HG02610 (cell line): ENCODE measurements around the gene ADH1B.
"Not testable (repeated sequence)": the region's sequence is repeated elsewhere in the genome, so short reads cannot be mapped to it uniquely, and the experiment has no call there.

ENCODE experiments used
- ATAC-seq: cut with Tn5 transposase; IDR thresholded peaks from one replicate; pipeline ENCODE4 v1.9.1; 2021; ENCODE audit warnings: mild to moderate bottlenecking, moderate library complexity; ENCODE audit not compliant: unreplicated experiment

Gene ADH1B

DNA sequence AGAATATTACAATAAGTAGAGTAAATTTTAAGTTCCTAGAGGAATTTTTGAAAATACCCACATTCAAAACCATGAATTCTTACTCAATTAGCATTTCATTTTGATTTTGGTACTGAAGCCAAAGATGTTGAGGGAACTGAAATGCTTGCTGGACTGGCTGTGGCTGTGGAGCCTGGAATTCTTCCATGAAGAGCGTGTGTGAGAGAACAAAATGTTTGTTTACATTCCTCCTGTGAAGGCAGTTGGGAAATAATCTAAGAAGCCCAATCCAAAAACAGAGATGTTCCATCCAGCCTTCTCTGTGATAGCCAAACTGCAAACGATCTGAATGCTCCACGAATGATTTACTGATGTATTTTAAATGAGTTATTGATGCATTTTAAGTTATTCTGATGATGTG, 3.8 kb upstream of the ADH1B start:
- no peak for ATAC-seq

DNA sequence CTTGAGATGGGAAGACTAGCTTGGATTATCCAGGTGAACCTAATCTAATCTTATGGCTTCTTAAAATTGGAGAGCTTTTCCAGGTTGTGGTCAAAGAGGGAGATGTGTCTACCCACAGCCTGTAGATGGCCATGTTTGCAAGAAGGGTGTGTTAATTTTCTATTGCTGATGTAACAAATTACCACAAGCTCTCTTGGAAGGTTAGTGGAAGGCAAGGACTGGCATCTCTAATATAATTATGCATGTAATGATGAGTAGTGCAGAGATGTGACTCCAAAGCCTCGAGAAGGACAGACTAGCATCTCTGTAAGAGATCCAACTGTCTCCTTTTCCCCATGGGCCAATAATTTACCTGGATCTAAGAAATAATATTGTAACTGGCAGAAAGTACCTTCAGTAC, 3.2 kb upstream of the ADH1B start:
- ATAC-seq = no peak

- no peak for ATAC-seq
Observed at GRCh38 chr4:99323756-99324155, 2.6 kb upstream of the ADH1B start.

GRCh38 chr4:99317811-99318210, 3.4 kb downstream of the ADH1B start:
- ATAC-seq = not testable (repeated sequence)

- no peak for ATAC-seq
Observed at GRCh38 chr4:99317354-99317753, 3.8 kb downstream of the ADH1B start.

DNA sequence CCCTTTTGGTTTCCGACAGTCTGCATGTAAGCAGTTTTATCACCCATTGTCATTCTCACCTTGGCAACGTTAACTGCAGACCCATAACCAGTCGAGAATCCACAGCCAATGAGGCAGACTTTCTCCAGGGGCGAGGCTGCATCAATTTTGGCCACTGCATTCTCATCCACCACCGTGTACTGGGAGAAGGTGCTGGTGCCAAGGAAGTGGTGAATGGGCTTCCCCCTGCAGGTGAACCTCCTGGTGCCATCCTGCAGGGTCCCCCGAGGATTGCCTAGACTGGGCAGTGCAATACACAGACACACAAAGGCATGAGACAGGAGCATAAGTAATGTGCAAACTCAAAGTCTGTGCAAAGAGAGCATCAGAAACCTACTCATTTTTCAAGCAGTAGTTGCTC, 5.4 kb downstream of the ADH1B start:
- ATAC-seq = no peak

DNA sequence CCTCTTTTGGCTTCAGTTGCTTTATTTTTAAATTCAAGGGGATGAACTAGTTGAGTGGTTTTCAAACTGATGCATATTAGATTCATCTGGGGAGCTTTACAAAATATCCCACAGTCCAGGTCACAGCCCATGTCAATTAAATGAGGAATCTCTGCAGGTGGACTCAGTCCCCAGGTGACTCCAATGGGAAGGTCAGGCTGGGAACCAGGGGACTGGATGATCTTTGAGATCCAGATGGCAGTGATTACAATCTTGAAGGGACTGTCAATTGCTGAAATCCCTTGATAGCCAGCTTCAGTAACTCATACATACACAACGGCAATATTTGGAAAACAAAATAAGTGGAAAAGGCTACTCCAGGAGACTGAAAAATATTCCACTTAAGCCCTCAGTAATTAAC, 7.0 kb downstream of the ADH1B start:
- ATAC-seq = no peak

DNA sequence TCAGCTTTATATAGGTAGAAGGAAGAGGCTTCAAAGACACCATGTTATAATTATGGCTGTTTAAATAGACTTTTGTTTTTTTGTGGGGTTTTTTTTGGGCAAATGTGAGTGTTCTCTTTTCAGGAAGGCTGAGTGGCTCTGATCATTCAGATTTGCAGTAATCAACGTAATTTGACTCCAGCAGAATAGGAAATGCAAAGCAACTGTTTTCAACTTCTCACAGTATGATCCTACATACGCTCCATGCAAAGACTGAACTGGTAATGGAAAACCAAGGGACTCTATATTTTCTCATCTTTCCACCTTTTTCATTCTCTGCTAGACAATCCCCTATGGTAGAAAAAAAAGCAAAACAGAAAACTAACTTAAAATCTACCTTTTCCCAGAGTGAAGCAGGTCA, 10.8 kb downstream of the ADH1B start:
- no peak for ATAC-seq

DNA sequence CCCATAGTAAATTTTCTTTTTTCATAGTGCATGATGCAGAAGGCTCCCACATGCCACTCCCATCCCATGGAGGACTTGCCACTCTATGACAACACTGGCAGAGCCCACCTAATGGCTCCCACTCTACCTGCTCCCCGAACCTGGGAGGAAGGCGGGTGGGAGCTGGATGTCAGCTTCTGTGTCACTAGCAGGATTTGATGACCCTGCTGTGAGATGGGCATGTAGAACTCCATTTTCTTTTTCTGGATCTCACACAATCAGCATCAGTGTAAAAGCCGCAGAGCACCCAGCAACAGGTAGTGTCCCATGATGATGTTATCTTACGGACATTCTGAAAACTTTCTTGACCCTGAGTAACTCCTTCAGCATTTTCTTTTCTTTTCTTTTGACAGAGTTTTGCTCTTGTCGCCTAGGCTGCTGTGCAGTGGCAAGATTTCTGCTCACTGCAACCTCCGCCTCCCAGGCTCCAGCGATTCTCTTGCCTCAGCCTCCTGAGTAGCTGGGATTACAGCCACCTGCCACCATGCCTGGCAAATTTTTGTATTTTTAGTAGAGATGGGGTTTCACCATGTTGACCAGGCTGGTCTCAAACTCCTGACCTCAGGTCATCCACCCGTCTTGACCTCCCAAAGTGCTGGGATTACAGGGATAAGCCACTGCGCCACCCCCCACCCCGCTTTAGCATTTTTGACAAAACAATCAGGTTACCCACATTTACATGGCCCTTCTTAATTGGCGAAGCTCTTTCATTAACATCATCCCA, 15.4 kb downstream of the ADH1B start:
- no peak for ATAC-seq

- no peak for ATAC-seq
Observed at GRCh38 chr4:99301376-99302164, 19.6 kb downstream of the ADH1B start.

DNA sequence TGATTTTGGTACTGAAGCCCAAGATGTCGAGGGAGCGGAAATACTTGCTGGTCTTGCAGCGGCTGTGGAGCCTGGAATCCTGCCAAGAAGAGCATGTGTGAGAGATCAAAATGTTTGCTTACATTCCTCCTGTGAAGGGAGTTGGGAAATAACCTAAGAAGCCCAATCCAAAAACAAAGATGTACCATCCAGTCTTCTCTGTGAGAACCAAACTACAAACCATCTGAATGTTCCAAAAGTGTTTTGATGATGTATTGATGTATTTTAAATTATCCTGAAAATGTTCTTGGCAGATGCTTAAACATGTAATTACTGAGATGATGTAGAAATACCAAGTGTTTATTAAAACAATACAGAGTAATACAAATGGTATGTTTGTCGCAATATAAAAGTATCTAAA, 20.3 kb downstream of the ADH1B start:
- ATAC-seq = no peak

DNA sequence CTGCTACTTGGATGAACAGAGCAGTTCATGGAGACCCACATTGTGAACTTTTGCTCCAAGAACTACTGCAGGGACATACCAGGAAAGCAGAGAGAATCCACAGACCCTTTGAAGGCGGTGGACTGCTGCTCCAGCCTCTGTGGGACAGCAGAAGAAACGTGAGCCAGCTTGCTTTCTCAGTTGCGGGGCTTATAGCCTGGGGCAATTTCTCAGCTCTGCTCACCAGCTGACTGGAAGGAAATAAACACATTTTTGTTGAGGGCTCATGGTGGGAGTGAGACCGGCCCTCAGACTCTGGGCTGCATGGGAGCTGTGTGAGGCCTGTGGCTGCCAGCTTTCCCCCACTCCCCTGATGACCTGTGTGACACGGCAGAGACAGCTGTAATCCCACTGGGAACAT, 27.8 kb downstream of the ADH1B start:
- ATAC-seq = no peak

DNA sequence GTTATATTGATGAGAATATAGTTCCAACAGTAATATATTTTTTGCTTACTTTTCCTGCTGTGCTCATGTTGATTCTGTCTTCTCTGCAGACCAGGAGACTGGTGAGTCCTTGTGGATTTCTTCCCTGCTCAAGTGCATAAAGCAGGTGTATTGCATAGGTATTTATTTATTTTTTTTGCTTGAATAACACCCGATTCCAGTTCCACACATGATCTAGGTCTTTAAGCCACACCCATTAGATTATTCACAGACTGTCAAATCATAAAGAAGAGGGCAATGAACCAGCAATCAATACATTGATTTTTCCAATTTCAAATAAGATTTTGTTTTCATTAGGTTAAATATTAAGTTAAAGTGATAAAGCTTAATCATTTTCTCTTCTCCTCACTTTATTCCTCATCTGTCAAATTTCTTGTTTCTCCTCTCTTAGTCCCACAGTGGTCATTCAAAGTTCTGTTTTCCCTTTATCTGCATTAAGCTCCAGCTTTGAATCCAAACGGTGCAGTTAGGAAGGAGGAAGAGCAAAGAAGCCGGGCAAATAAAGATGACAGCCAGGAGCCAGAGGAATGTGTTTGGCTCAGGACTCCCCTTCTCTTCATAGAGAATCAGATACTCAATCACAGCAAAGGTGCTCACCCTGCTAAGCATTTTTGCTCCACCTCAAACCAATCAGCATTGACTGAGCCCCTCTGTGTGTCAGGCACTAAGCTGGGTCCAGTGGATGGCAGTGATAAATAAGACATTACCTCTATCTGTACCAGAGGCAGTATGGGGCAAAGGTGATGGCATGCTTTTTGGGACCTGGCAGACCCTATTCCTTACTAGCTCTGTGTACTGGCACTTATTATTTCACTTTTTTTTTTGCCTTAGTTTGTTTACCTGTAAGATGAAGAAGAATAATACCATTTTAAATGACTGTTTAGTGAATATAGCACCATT, 30.1 kb downstream of the ADH1B start, which contains the start of gene ADH1A:
ADH1A (minus strand) TSS at position 138 of the 939 bp plus-strand sequence; CDS start at position 67, 71 bp downstream.
- no peak for ATAC-seq

GRCh38 chr4:99285387-99285786, 35.8 kb downstream of the ADH1B start:
- ATAC-seq = no peak

DNA sequence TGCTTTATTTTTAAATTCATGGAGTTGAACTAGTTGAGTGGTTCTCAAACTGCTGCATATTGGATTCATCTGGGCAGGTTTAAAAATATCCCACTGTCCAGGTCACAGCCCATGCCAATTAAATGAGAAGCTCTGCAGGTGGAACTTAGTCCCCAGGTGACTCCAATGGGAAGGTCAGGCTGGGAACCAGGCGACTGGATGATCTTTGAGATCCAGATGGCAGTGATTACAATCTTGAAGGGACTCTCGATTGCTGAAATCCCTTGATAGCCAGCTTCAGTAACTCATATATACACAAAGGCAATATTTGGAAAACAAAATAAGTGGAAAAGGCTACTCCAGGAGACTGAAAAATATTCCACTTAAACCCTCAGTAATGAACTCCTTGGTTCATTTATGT, 38.5 kb downstream of the ADH1B start:
- ATAC-seq = no peak

DNA sequence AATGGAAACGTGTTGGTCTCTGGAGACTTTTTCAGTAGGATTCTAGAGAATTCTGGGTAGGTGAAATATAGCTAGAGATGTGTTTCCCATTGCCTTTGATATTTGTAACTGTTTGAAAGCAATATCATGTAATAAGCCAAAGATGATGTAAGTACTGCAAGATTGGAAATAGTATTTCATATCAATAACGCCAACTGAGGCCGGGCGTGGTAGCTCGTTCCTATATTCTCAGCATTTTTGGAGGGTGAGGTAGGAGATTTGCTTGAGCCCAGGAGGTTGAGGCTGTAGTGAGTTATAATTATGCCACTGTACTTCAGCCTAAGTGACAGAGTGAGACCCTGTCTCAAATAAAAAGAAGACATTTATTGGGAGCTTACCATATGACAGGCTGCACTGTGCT, 39.9 kb downstream of the ADH1B start:
- ATAC-seq = no peak

GRCh38 chr4:99276417-99276816, 44.8 kb downstream of the ADH1B start:
- ATAC-seq = no peak

- no peak for ATAC-seq
Observed at GRCh38 chr4:99275885-99276284, 45.3 kb downstream of the ADH1B start.

DNA sequence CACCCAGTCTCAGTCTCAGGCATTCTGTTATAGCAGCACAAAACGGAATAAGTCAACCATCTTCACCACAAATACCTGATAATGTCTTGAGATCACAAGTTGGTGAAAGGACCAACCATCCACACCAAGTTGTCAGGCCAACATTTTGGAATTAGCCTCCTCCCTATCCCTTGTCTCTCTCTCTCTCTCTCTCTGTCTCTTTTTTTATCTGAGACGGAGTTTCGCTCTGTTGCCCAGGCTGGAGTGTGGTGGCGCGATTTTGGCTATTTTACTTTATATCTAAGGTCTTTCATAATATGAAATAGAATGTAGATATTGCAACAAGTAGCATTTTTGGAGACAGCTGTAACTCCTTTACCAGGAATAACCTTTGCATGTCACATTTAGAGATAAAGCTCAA, 46.2 kb downstream of the ADH1B start:
- ATAC-seq = no peak

DNA sequence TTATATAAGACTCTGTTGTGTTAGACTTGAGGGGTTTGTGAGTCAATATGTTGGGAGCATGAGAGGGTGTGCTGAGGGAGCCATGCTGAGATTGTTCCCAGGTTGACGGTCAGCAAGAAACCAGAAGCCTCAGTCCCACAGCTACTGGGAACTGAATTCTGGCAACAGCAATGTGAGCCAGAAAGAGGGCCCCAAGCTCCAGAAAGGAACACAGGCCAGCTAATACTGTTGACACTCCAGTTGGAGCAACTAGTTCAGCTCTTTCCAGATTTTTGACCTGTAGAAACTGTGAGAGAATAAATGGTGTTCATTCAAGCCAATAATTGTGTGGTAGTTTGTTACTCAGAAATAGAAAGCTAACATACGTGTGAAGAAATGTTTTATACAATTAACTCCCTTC, 47.5 kb downstream of the ADH1B start:
- ATAC-seq = no peak

GRCh38 chr4:99264927-99265326, 56.3 kb downstream of the ADH1B start:
- ATAC-seq = no peak
